Measurements from ENCODE around the gene DDX18.

DDX18 gene

GRCh38 chr2:117879003-117879402 is 64.5 kb downstream of the DDX18 start:
- Histone ChIP-seq H3K27me3 (ENCODE audit: insufficient read depth, low read length) (no peaks in the 10 kb centered on the region), H3K36me3 (ENCODE audit: insufficient read depth, low read length) (no peaks in the 10 kb centered on the region), H3K4me1 (ENCODE audit: insufficient read depth, low read length) (no peaks in the 10 kb centered on the region), H3K4me3 (ENCODE audit: low read length) (no peak overlapping the region), H2AFZ (ENCODE audit: low read depth, low read length) (no peak overlapping the region), H3K9me3 (ENCODE audit: low read length) (no peaks in the 10 kb centered on the region)

Data from neuron (in vitro differentiated cells).